GM23248 (cell line): ENCODE results near the gene ACYP1.

Experiments used
- EZH2 ChIP-seq: fragments of 200-600 bp; sonication (generic); IDR thresholded peaks from 2 replicates; pipeline ENCODE4 v1.6.1; 2018; ENCODE audit warnings: antibody characterized with exemption, mild to moderate bottlenecking; ENCODE audit not compliant: insufficient read depth, poor library complexity, severe bottlenecking
- EZH2phosphoT487 ChIP-seq: fragments of 200-600 bp; sonication (generic); IDR thresholded peaks from 2 replicates; pipeline ENCODE4 v1.6.1; 2018; ENCODE audit warnings: antibody characterized with exemption, moderate library complexity, mild to moderate bottlenecking, low read depth; ENCODE audit not compliant: insufficient read depth

GRCh38 chr14:75069811-75070145 is 6.0 kb upstream of the ACYP1 start:
- no peak for TF ChIP-seq EZH2phosphoT487
- no peak for TF ChIP-seq EZH2
